HG02840 (cell line): ENCODE results near the gene CEP250.
"Not testable (repeated sequence)": the region's sequence is repeated elsewhere in the genome, so short reads cannot be mapped to it uniquely, and the experiment has no call there.

Experiments used
- ATAC-seq: cut with Tn5 transposase; IDR thresholded peaks from one replicate; pipeline ENCODE4 v1.9.1; 2021; ENCODE audit warnings: mild to moderate bottlenecking, moderate library complexity, moderate number of reproducible peaks; ENCODE audit not compliant: unreplicated experiment, low FRiP score

Gene CEP250

GRCh38 chr20:35449855-35450254 is 5.5 kb upstream of the CEP250 start:
- not testable (repeated sequence) for ATAC-seq

- ATAC-seq: no peak
These were observed 4.1 kb upstream of the CEP250 start for GRCh38 chr20:35451295-35451694.

GRCh38 chr20:35453647-35454046 is 1.8 kb upstream of the CEP250 start:
- no peak for ATAC-seq

GRCh38 chr20:35456700-35457099 is 1.3 kb downstream of the CEP250 start:
- ATAC-seq: not testable (repeated sequence)

- ATAC-seq: not testable (repeated sequence)
These were observed 2.1 kb downstream of the CEP250 start for GRCh38 chr20:35457539-35457938.

GRCh38 chr20:35458388-35458787 is 3.0 kb downstream of the CEP250 start:
- ATAC-seq: no peak

GRCh38 chr20:35461620-35462019 is 6.2 kb downstream of the CEP250 start:
- ATAC-seq: no peak

GRCh38 chr20:35462351-35462750 is 7.0 kb downstream of the CEP250 start:
- no peak for ATAC-seq

GRCh38 chr20:35463455-35464300 is 8.3 kb downstream of the CEP250 start:
- ATAC-seq: no peak

GRCh38 chr20:35465976-35466375 is 10.6 kb downstream of the CEP250 start:
- no peak for ATAC-seq

GRCh38 chr20:35466856-35467255 is 11.5 kb downstream of the CEP250 start:
- ATAC-seq: no peak

- no peak for ATAC-seq
These were observed 12.2 kb downstream of the CEP250 start for GRCh38 chr20:35467339-35468224.

- ATAC-seq: no peak
These were observed 13.4 kb downstream of the CEP250 start for GRCh38 chr20:35468671-35469334.

- no peak for ATAC-seq
These were observed 16.8 kb downstream of the CEP250 start for GRCh38 chr20:35472209-35472608.

GRCh38 chr20:35473684-35474083 is 18.3 kb downstream of the CEP250 start:
- ATAC-seq: no peak

- no peak for ATAC-seq
These were observed 19.0 kb downstream of the CEP250 start for GRCh38 chr20:35474303-35474871.

GRCh38 chr20:35476288-35476687 is 20.9 kb downstream of the CEP250 start:
- ATAC-seq: no peak

- no peak for ATAC-seq
These were observed 23.5 kb downstream of the CEP250 start for GRCh38 chr20:35478804-35479472.

- ATAC-seq: no peak
These were observed 24.4 kb downstream of the CEP250 start for GRCh38 chr20:35479798-35480197.

- no peak for ATAC-seq
These were observed 32.1 kb downstream of the CEP250 start for GRCh38 chr20:35487479-35487878.
